Measurements from ENCODE around the gene NRXN3.

- TF ChIP-seq CHCHD3 (CRISPR knock-in tag; IDR thresholded peaks at IDR 0.05) = no peak
- no peak for TF ChIP-seq NFRKB (IDR thresholded peaks at IDR 0.05)
- TF ChIP-seq NFAT5 (CRISPR knock-in tag; IDR thresholded peaks at IDR 0.05) = no peak
- no peak for TF ChIP-seq ZNF547 (CRISPR knock-in tag; IDR thresholded peaks at IDR 0.05)
These were observed 693.0 kb downstream of the NRXN3 start for GRCh38 chr14:78863143-78863542.

Measured in HepG2 (cell line).